22Rv1 (cell line): ENCODE measurements around the gene TMEM135.

Source experiments
- H3K27ac ChIP-seq: fragments of 450-650 bp; 2 replicates; pipeline ENCODE4 v1.5.1; 2017
- CTCF ChIP-seq: fragments of 450-650 bp; IDR thresholded peaks from 2 replicates; pipeline ENCODE4 v1.5.1; 2017; ENCODE audit warnings: mild to moderate bottlenecking
- ZFX ChIP-seq: fragments of 450-650 bp; IDR thresholded peaks from 2 replicates; pipeline ENCODE4 v1.6.1; 2017; ENCODE audit warnings: antibody characterized with exemption, borderline replicate concordance

Gene TMEM135

DNA sequence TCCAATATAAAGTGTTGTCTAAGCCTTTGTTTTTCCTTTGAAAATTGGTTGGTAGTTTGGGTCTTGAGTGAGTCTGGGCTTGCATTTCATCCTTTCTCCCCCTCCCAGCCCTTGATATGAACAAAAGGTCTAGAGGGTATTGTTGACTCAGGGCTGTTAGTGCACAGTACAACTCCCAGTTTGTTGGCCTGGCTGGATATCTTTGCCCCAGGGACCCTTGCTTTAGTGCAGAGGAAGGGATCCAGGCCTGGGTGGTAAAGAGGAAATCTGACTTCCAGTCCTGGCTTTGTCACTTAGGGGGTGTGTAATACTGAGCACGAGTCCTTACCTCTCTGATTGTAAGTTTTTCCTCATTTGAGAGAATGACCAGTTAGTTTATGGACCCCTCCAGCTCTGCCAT lies 330.4 kb downstream of the TMEM135 start:
- no peak for TF ChIP-seq ZFX
- no peak for TF ChIP-seq CTCF
- H3K27ac ChIP-seq = no peak overlapping the region

DNA sequence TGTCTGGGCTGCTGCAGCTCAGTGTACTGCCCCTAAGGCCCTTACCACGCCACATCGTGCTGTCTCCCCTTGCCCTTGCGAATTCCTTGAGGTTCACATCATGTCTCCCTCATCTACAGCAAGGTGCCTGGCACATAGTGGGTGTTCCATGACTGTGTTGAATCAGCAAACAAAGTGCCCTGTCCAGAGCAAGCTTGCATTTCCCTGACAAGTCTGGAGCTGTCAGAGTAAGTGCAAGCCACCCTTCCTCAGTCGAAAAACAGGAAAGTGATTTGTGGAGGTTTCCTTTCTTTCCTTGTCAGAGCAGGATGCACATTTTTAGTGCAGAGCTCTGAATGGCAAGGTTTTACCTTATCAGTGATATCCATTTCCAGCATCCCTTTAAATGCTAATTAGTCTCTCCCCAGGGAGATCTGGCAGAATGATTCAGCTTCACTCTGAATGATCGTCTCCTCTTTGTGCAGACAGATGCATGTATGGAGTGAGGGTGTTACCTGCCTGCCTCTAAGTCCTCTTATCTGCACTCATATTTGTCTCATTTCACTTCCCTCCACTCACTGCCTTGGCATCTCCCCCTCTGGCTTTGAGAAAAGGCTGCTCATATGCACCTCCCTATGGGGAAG lies 331.2 kb downstream of the TMEM135 start:
- no peak overlapping the region for H3K27ac ChIP-seq
- TF ChIP-seq ZFX (no peak), CTCF (no peak)

- no peak overlapping the region for H3K27ac ChIP-seq
- TF ChIP-seq CTCF = no peak
- no peak for TF ChIP-seq ZFX
These were observed 332.2 kb downstream of the TMEM135 start for GRCh38 chr11:87369888-87370287.

GRCh38 chr11:87372065-87372464 lies 334.3 kb downstream of the TMEM135 start:
- TF ChIP-seq CTCF (no peak), ZFX (no peak)
- H3K27ac ChIP-seq = no peak overlapping the region
